HepG2 (cell line): ENCODE data around the gene DPP6. TPM values are rescaled to one million over a fixed set of nuclear protein-coding genes. Genes with fewer than 3 reads are reported as not detected.

ENCODE experiments used
- ATAC-seq: fragments of 200-7000 bp; cut with Tn5 transposase; 3 replicates; pipeline ENCODE4 v1.9.1; 2020; ENCODE audit warnings: mild to moderate bottlenecking, moderate library complexity
- BruUV-seq: library from RNA; stranded (reverse); fragments of 400-500 nt; replicated peaks from 2 replicates; lab custom pipeline; 2021; lab: Mats Ljungman, UMichigan
- CTCF ChIA-PET: fragments of 300-600 bp; formaldehyde crosslinking; extraction: SDS; loops from one replicate; lab custom pipeline; 2021; ENCODE audit warnings: low total read pairs, inconsistent platforms, low intra/inter-chr PET ratio; lab: Yijun Ruan, JAX
- POLR2A ChIA-PET: fragments of 350-600 bp; sonication (Branson Sonifier 250); formaldehyde crosslinking; loops from one replicate; lab custom pipeline; 2020; ENCODE audit warnings: antibody characterized with exemption, inconsistent platforms; lab: Yijun Ruan, JAX
- DNase-seq: peaks from one replicate; pipeline ENCODE4 v3.0.0-alpha.2; 2015; ENCODE audit warnings: low spot score
- FAIRE-seq: peaks from 3 replicates; lab custom pipeline; 2011; peaks lifted over from hg19 to GRCh38; lab: Jason Lieb, UNC
- H2AFZ ChIP-seq: one replicate; pipeline ENCODE4 v1.6.1; 2011; ENCODE audit warnings: low read length, inconsistent platforms
- H3K27ac ChIP-seq: fragments of 300-600 bp; 3 replicates; pipeline ENCODE4 v1.8.0; 2011; ENCODE audit warnings: mixed run types, mild to moderate bottlenecking, mixed read lengths, low read length, inconsistent platforms; ENCODE audit not compliant: insufficient read depth; ENCODE audit errors: extremely low read length
- H3K27me3 ChIP-seq, 2 experiments: fragments of 200-600 bp in 1 of 2; 2 replicates in 1 of 2; 3 replicates in 1 of 2; pipeline versions ENCODE4 v1.6.0 to v1.8.0; 2011; ENCODE audit warnings: low read length in 2 of 2, mild to moderate bottlenecking in 2 of 2, moderate library complexity in 2 of 2, inconsistent platforms in 1 of 2; ENCODE audit not compliant: insufficient read depth in 2 of 2, control insufficient read depth in 1 of 2
- H3K36me3 ChIP-seq, 2 experiments: fragments of 200-600 bp in 1 of 2; replicated peaks in 1 of 2; 2 replicates in 1 of 2; 3 replicates in 1 of 2; pipeline versions ENCODE4 v1.5.1 to v1.8.0; 2011; ENCODE audit warnings: low read length in 2 of 2, inconsistent platforms in 1 of 2; ENCODE audit not compliant: insufficient read depth in 2 of 2, control insufficient read depth in 1 of 2
- H3K4me1 ChIP-seq: 2 replicates; pipeline ENCODE4 v1.5.1; 2012; ENCODE audit warnings: low read length, inconsistent platforms; ENCODE audit not compliant: insufficient read depth
- H3K4me2 ChIP-seq: 2 replicates; pipeline ENCODE4 v1.6.0; 2011; ENCODE audit warnings: low read depth, low read length, inconsistent platforms
- H3K4me3 ChIP-seq, 3 experiments: fragments of 200-600 bp in 1 of 3; sonication (generic), shearing (Covaris generic) in 1 of 3; replicated peaks in 1 of 3; 2 replicates each; pipeline ENCODE4 v1.5.1; 2011 to 2016; ENCODE audit warnings: low read length in 3 of 3, inconsistent platforms in 2 of 3, low read depth in 2 of 3, mild to moderate bottlenecking in 2 of 3, control low read depth in 1 of 3, mixed read lengths in 1 of 3; ENCODE audit not compliant: insufficient read depth in 1 of 3
- H3K79me2 ChIP-seq: one replicate; pipeline ENCODE4 v1.6.1; 2011; ENCODE audit warnings: low read length, inconsistent platforms; ENCODE audit not compliant: insufficient read depth
- H3K9ac ChIP-seq: 2 replicates; pipeline ENCODE4 v1.6.0; 2011; ENCODE audit warnings: mild to moderate bottlenecking, low read depth, low read length, inconsistent platforms; ENCODE audit not compliant: insufficient read depth
- H3K9me3 ChIP-seq: 2 replicates; pipeline ENCODE4 v1.5.1; 2012; ENCODE audit warnings: mild to moderate bottlenecking, low read length
- H4K20me1 ChIP-seq: 2 replicates; pipeline ENCODE4 v1.6.0; 2011; ENCODE audit warnings: inconsistent platforms, mild to moderate bottlenecking, low read length, moderate library complexity; ENCODE audit not compliant: insufficient read depth
- BATF2 ChIP-seq: sonication (generic); formaldehyde crosslinking; IDR thresholded peaks from 2 replicates; pipeline ENCODE4 v1.8.0; 2022; ENCODE audit warnings: mild to moderate bottlenecking, missing genetic modification reagents, moderate library complexity
- CEBPZ ChIP-seq: IDR thresholded peaks from 2 replicates; pipeline ENCODE4 v1.6.1; 2012; ENCODE audit warnings: low read length, improper control_type of control experiment
- IKZF1 ChIP-seq: fragments of 450-650 bp; IDR thresholded peaks from 2 replicates; pipeline ENCODE4 v1.7.1; 2016
- IRF9 ChIP-seq: sonication (generic); formaldehyde crosslinking; IDR thresholded peaks from 2 replicates; pipeline ENCODE4 v1.8.0; 2022; ENCODE audit warnings: missing genetic modification reagents, mild to moderate bottlenecking, borderline replicate concordance
- NFIC ChIP-seq: IDR thresholded peaks from 2 replicates; pipeline ENCODE4 v1.6.1; 2012; ENCODE audit warnings: mild to moderate bottlenecking, low read length, inconsistent platforms
- STAT6 ChIP-seq: sonication (generic); formaldehyde crosslinking; IDR thresholded peaks from 2 replicates; pipeline ENCODE4 v1.4.0; 2020; ENCODE audit warnings: missing genetic modification reagents, mild to moderate bottlenecking, borderline replicate concordance
- ZNF232 ChIP-seq: sonication (generic); formaldehyde crosslinking; IDR thresholded peaks from 2 replicates; pipeline ENCODE4 v1.4.0; 2020; ENCODE audit warnings: missing genetic modification reagents, borderline replicate concordance
- ZNF510 ChIP-seq: sonication (generic); formaldehyde crosslinking; IDR thresholded peaks from 2 replicates; pipeline ENCODE4 v1.4.0; 2020; ENCODE audit warnings: low read depth, mild to moderate bottlenecking, missing genetic modification reagents
- ZNF772 ChIP-seq: sonication (generic); formaldehyde crosslinking; IDR thresholded peaks from 2 replicates; pipeline ENCODE4 v1.5.0; 2020; ENCODE audit warnings: mild to moderate bottlenecking, missing genetic modification reagents
- WGBS: methylation state at CpG from one replicate; pipeline ENCODE4 v1.1.6; 2017; ENCODE audit warnings: low lambda C conversion rate; 5-methylcytosine and 5-hydroxymethylcytosine counted together
- in situ Hi-C: cut with HindIII; loops from 2 replicates; pipeline ENCODE4 v1.10.0; 2017; ENCODE audit warnings: low pct_unique_long_range_greater_than_20kb; ENCODE audit not compliant: extremely low pct_ligation_motif_present
- intact Hi-C: fragments of 100-400 bp; cut with micrococcal nuclease; formaldehyde crosslinking; loops from one replicate; pipeline ENCODE4 v1.10.0; 2022; ENCODE audit not compliant: unreplicated experiment
- polyA plus RNA-seq, 8 experiments: library from polyadenylated mRNA; depleted of rRNA in 3 of 8; stranded (reverse) in 7 of 8; unstranded in 1 of 8; fragments of >200 nt; fragmentation: Illumina TruSeq in 4 of 8; extraction: Trizol in 4 of 8; gene quantifications; 2 replicates each; pipeline versions ENCODE4 v1.2.1 to v1.2.3, GENCODE V29; 2011 to 2016; ENCODE audit warnings: low read depth in 4 of 8, missing spikeins in 1 of 8, mixed read lengths in 1 of 8; ENCODE audit not compliant: insufficient read depth in 1 of 8
- total RNA-seq, 5 experiments: library from RNA; depleted of rRNA; stranded (reverse); fragments of >200 nt; fragmentation: Illumina TruSeq; extraction: Trizol; gene quantifications; 2 replicates each; pipeline ENCODE4 v1.2.3, GENCODE V29; 2016; ENCODE audit warnings: low read depth in 1 of 5

Gene DPP6
- total and polyA plus RNA-seq, 2 of the 13 experiments (the other 11 are each of a cell fraction or from before 2014, with no cell fraction given), result not detected

- Histone ChIP-seq H2AFZ (no peak overlapping the region), H3K9me3 (peaks cover 6% of the 10 kb centered on the region; the same call in 1 of the 2 replicates), H3K9ac (no peak overlapping the region), H3K27ac (no peak overlapping the region), H3K4me2 (no peak overlapping the region), H4K20me1 (no peaks in the 10 kb centered on the region; the same call in 1 of the 2 replicates), H3K27me3 (peaks cover 4 to 24% of the 10 kb centered on the region in 2 experiments; a peak in 3 of 5 replicates), H3K36me3 (no peaks in the 10 kb centered on the region), H3K4me1 (no peaks in the 10 kb centered on the region), H3K4me3 (no peak overlapping the region), H3K79me2 (no peaks in the 10 kb centered on the region)
- TF ChIP-seq ZNF772 (CRISPR knock-in tag) (no peak), BATF2 (CRISPR knock-in tag) (no peak), CEBPZ (no peak), NFIC (no peak), IRF9 (CRISPR knock-in tag) (no peak), STAT6 (CRISPR knock-in tag) (no peak), IKZF1 (no peak), ZNF232 (CRISPR knock-in tag) (no peak), ZNF510 (CRISPR knock-in tag) (no peak)
- CTCF ChIA-PET, result no interaction called here
- DNase-seq, result no peak
- POLR2A ChIA-PET, result no interaction called here
- 54% methylated on average over 14 of the region's 14 CpGs for WGBS
- no peak for ATAC-seq
- no peak for FAIRE-seq
- BruUV-seq, result no TSS peak
- in situ Hi-C loops, result no loop called here
- intact Hi-C loops, result no loop called here
These were observed 802.6 kb downstream of the DPP6 start for GRCh38 chr7:154854836-154855235.
